ENCODE measurements around the gene CYB561. TPM values are rescaled to one million over a fixed set of nuclear protein-coding genes. Genes with fewer than 3 reads are reported as not detected.

Gene CYB561
- total and polyA plus RNA-seq, 2 donors (not counting 1 experiment from before 2014, with no cell fraction given), result 3.5 to 4.9 TPM

- no peak for TF ChIP-seq CTCF (IDR thresholded peaks at IDR 0.05)
- TF ChIP-seq EZH2 (IDR thresholded peaks at IDR 0.05; ENCODE audit: borderline replicate concordance, insufficient read depth, low read depth, low read length, poor library complexity, severe bottlenecking), result no peak
- no peak overlapping the region for H3K27ac ChIP-seq (ENCODE audit: low read length in 2 of 2)
- peaks cover 0 to 8% of the 10 kb centered on the region in 2 donors for H3K4me1 ChIP-seq (ENCODE audit: control insufficient read depth in 2 of 2, insufficient read depth in 2 of 2, low read length in 2 of 2)
- H3K79me2 ChIP-seq (ENCODE audit: control insufficient read depth, insufficient read depth, low read length), result no peaks in the 10 kb centered on the region
- H3K27ac Mint-ChIP-seq, result no peak overlapping the region
- ChIA-PET CTCF (interaction anchor here (1.8 to 8.7 kb wide), 2 partner anchors 49 to 183 kb away, joined by 10 to 158 read pairs; no protein-coding TSS in a partner anchor), POLR2A (no interaction called here)
- no peaks in the 10 kb centered on the region for H3K36me3 ChIP-seq (replicated peaks in 1 of 2; ENCODE audit: control extremely low read depth in 1 of 2, control insufficient read depth in 1 of 2, extremely low read depth in 1 of 2, insufficient read depth in 2 of 2, low read length in 1 of 2)
- H2AFZ ChIP-seq (ENCODE audit: insufficient read depth, low read depth, low read length, poor library complexity, severe bottlenecking), result no peak overlapping the region
- peaks cover 0 to 15% (median under 1%) of the 10 kb centered on the region in 4 experiments for H3K27me3 ChIP-seq (replicated peaks in 1 of 4; ENCODE audit: control extremely low read depth in 1 of 4, control insufficient read depth in 3 of 4, insufficient read depth in 4 of 4, low read length in 3 of 4)
- intact Hi-C loops (cut with micrococcal nuclease), result loop anchor here (5.0 kb wide), 2 partner anchors 268 to 408 kb away; no protein-coding TSS in a partner anchor
- DNase-seq, result no peak
- H3K9ac ChIP-seq (ENCODE audit: low read length), result no peak overlapping the region
- H3K9me3 ChIP-seq (ENCODE audit: control extremely low read depth in 1 of 3, control insufficient read depth in 2 of 3, insufficient read depth in 1 of 3, low read length in 2 of 3), result no peaks in the 10 kb centered on the region
- 90% methylated on average over 7 of the region's 7 CpGs for WGBS (ENCODE audit: insufficient coverage)
- H3K9me3 Mint-ChIP-seq (ENCODE audit: insufficient read depth), result no peaks in the 10 kb centered on the region
- H3K4me2 ChIP-seq (replicated peaks; ENCODE audit: low read depth, low read length, poor library complexity, severe bottlenecking), result no peak overlapping the region
- H3K4me3 Mint-ChIP-seq, result no peak overlapping the region
- H3K27me3 Mint-ChIP-seq, result peaks cover 16% of the 10 kb centered on the region
- peaks cover 14% of the 10 kb centered on the region for H3K4me1 Mint-ChIP-seq
- no peaks in the 10 kb centered on the region for H4K20me1 ChIP-seq (ENCODE audit: control insufficient read depth, insufficient read depth, low read length, poor library complexity, severe bottlenecking)
- H3K4me3 ChIP-seq (ENCODE audit: control extremely low read depth in 1 of 5, extremely low read depth in 1 of 5, insufficient read depth in 1 of 5, low read depth in 2 of 5, low read length in 4 of 5), result no peak overlapping the region
- ATAC-seq (ENCODE audit: low read depth), result no peak
Observed at GRCh38 chr17:63429766-63430165, 16.3 kb downstream of the CYB561 start.

GRCh38 chr17:63426917-63427308 lies 19.2 kb downstream of the CYB561 start:
- intact Hi-C loops (cut with micrococcal nuclease), result loop anchor here (5.0 kb wide), 2 partner anchors 270 to 410 kb away; no protein-coding TSS in a partner anchor
- Histone ChIP-seq H3K4me1 (ENCODE audit: control insufficient read depth in 2 of 2, insufficient read depth in 2 of 2, low read length in 2 of 2) (peaks cover 0 to 5% of the 10 kb centered on the region in 2 donors), H3K9ac (ENCODE audit: low read length) (no peak overlapping the region), H3K4me3 (ENCODE audit: control extremely low read depth in 1 of 5, extremely low read depth in 1 of 5, insufficient read depth in 1 of 5, low read depth in 2 of 5, low read length in 4 of 5) (no peak overlapping the region), H3K4me2 (replicated peaks; ENCODE audit: low read depth, low read length, poor library complexity, severe bottlenecking) (no peak overlapping the region), H4K20me1 (ENCODE audit: control insufficient read depth, insufficient read depth, low read length, poor library complexity, severe bottlenecking) (no peaks in the 10 kb centered on the region), H3K36me3 (replicated peaks in 1 of 2; ENCODE audit: control extremely low read depth in 1 of 2, control insufficient read depth in 1 of 2, extremely low read depth in 1 of 2, insufficient read depth in 2 of 2, low read length in 1 of 2) (no peaks in the 10 kb centered on the region), H3K27me3 (replicated peaks in 1 of 4; ENCODE audit: control extremely low read depth in 1 of 4, control insufficient read depth in 3 of 4, insufficient read depth in 4 of 4, low read length in 3 of 4) (no peaks in the 10 kb centered on the region), H3K79me2 (ENCODE audit: control insufficient read depth, insufficient read depth, low read length) (no peaks in the 10 kb centered on the region), H3K9me3 (ENCODE audit: control extremely low read depth in 1 of 3, control insufficient read depth in 2 of 3, insufficient read depth in 1 of 3, low read length in 2 of 3) (no peaks in the 10 kb centered on the region), H3K27ac (ENCODE audit: low read length in 2 of 2) (no peak overlapping the region), H2AFZ (ENCODE audit: insufficient read depth, low read depth, low read length, poor library complexity, severe bottlenecking) (no peak overlapping the region)
- Mint-ChIP-seq H3K27ac (no peak overlapping the region), H3K4me1 (peaks cover 12% of the 10 kb centered on the region), H3K9me3 (ENCODE audit: insufficient read depth) (no peaks in the 10 kb centered on the region), H3K4me3 (no peak overlapping the region), H3K27me3 (peaks cover 6% of the 10 kb centered on the region)
- DNase-seq, result no peak
- ChIA-PET POLR2A (no interaction called here), CTCF (interaction anchor here (0.8 to 8.7 kb wide), 13 partner anchors 8 to 707 kb away, joined by 3 to 158 read pairs (median 5); partner anchors contain the start of gene ACE)
- TF ChIP-seq EZH2 (IDR thresholded peaks at IDR 0.05; ENCODE audit: borderline replicate concordance, insufficient read depth, low read depth, low read length, poor library complexity, severe bottlenecking), result no peak
- TF ChIP-seq CTCF (IDR thresholded peaks at IDR 0.05), result no peak
- ATAC-seq (ENCODE audit: low read depth), result no peak
- no CpG with 5 or more reads among the region's 2 CpGs for WGBS (ENCODE audit: insufficient coverage)
